CD4-positive, alpha-beta T cell treated with Interleukin-17A for 1 hour (primary cell): ENCODE measurements around the gene FAM110A.
"Not testable (repeated sequence)": the region's sequence is repeated elsewhere in the genome, so short reads cannot be mapped to it uniquely, and the experiment has no call there.

ENCODE experiments used
- DNase-seq: peaks from one replicate; pipeline ENCODE4 v3.0.0-alpha.2; 2020

Gene FAM110A

GRCh38 chr20:878511-879307, 45.2 kb downstream of the FAM110A start:
- DNase-seq, result peak; percentile 13

- DNase-seq, result no peak
Measured at GRCh38 chr20:879626-880025, 46.1 kb downstream of the FAM110A start.

GRCh38 chr20:881051-881782, 47.7 kb downstream of the FAM110A start:
- no peak for DNase-seq

- DNase-seq, result no peak
Measured at GRCh38 chr20:881783-882144, 48.2 kb downstream of the FAM110A start.

- no peak for DNase-seq
Measured at GRCh38 chr20:884983-885952, 51.8 kb downstream of the FAM110A start.

GRCh38 chr20:887137-887536, 53.6 kb downstream of the FAM110A start:
- DNase-seq, result no peak

- DNase-seq, result no peak
Measured at GRCh38 chr20:888057-888456, 54.5 kb downstream of the FAM110A start.

GRCh38 chr20:889106-889505, 55.6 kb downstream of the FAM110A start:
- no peak for DNase-seq

- DNase-seq, result no peak
Measured at GRCh38 chr20:889932-890463, 56.5 kb downstream of the FAM110A start.

GRCh38 chr20:890666-891057, 57.1 kb downstream of the FAM110A start:
- DNase-seq, result no peak

- DNase-seq, result no peak
Measured at GRCh38 chr20:891058-891705, 57.7 kb downstream of the FAM110A start.

GRCh38 chr20:891706-892080, 58.2 kb downstream of the FAM110A start:
- no peak for DNase-seq

- not testable (repeated sequence) for DNase-seq
Measured at GRCh38 chr20:892371-892770, 58.9 kb downstream of the FAM110A start.
